Iris pigment epithelial cell (primary cell): ENCODE results near the gene ARSB.
A peak's percentile ranks its signal among the peaks of the same experiment; 100 is the strongest.
"Not testable (repeated sequence)": the region's sequence is repeated elsewhere in the genome, so short reads cannot be mapped to it uniquely, and the experiment has no call there.

ENCODE experiments used
- DNase-seq: peaks from one replicate; pipeline ENCODE4 v3.0.0-alpha.2; 2011; ENCODE audit warnings: low read depth

ARSB gene

DNA sequence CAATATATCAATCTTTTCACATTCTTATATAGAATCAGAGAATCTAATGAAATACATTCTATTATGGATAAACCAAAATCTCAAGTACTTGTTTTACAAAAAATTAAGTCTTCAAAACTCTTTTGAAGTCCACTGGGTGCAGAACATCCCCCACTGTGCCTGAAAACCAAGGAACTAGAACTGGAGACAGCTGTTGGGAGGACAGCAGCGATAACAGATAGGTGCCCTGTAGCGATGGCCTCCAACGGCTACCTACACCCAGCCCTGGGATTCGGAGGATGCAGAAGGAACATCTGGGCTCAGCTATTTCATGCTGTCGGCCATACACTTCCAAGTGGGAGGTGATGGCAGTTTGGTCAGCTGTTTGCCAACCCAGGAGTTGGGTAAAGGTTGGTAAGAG is 207.2 kb downstream of the ARSB start:
- no peak for DNase-seq

DNA sequence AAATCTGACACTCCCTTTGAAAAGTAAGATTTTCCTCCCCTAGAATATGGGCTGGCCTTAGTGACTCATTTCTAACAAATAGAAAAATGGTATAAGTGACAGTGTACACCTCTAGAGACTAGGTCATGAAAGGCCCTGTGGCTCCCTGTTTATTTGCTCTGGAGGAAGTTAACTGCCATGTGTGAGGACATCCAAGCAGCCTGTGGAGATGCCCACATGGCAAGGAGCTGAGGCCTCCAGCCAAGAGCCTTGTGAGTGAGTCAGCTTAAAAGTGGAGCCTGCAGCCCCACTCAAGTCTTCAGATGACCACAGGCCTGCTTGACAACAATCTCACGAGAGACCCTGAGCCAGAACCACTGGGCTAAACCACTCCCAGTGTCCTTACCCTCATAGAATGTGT is 208.5 kb downstream of the ARSB start:
- DNase-seq: no peak

DNA sequence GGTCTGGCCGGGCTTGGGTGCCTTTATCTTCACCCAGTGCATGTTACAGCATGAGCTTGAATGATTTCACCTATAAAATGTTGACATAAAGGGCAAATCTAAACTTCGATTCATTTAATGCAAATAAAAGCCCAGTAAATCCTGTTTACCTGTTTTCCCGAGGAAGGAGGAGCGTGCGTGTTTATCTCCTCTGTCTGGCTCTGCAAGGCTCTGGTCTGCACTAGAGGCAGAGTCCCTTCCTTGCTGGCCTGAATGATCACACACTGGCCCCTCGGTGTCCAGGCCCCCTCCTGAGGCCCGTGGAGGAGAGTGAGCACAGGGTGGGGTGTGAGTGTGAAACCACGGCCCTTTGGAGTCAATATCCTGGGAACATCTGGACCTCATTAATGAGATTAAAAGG is 211.5 kb downstream of the ARSB start:
- no peak for DNase-seq

DNA sequence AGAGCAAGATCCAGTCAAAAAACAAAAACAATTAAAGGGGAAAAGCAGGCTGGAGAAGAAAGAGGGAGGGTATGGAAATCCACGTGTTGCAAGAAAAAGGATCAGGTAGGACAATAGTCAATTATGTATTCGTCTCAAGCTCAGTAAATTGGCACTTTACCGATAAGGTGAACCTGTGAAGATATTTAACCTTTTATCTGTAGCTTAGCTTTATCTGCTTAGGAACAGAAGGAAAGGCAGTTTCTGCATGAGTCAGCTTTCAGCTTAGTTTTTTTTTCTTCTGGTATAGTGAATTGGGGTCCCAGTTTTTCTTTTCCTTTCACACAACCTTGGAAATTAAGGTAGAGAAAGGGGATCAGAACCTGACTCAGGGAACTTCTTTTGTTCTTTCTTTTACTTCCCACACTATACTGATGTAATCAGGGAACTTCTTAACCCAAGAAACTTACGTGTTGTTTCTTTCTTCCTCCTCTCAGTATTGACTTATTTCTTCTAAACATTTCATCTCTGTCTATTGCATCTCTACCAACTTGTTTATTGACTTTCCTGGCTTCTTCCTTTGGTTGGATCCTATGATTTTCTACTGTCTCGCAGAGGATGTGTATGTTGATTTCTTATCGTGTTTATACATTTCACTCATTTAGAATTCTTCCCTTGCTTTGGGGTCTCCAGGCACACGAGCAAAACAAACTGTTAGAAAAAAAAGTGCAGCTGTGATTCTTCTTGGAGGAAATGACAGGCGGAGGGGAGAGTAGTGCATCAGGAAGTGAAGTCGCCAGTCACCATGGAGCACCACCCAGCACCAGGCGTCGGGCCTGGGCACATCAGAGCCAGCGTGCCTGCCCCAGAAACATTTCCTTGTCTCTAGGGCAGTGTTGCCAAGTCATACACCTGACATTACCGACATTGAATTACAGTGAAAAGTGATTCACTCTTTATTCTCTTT is 213.6 kb downstream of the ARSB start:
- no peak for DNase-seq

DNA sequence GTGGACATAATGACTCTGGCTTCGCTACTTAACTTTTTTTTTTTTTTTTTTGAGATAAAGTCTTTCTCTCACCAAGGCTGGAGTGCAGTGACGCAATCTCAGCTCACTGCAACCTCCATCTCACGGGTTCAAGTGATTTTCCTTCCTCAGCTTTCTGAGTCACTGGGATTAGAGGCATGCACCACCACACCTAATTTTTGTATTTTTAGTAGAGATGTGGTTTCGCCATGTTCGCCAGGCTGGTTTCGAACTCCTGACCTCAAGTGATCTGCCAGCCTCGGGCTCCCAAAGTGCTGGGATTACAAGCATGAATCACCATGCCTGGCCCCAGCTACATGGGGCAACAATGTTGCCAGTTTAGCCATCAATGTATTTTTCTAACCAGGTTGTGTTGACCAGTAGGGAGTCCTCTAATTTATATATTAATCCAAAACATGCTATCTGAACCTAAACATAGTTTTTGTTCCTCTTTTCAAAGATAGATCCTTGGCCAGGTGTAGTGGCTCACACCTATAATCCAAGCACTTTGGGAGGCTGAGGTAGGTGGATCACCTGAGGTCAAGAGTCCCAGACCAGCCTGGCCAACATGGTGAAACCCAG is 216.2 kb downstream of the ARSB start:
- DNase-seq: no peak

DNA sequence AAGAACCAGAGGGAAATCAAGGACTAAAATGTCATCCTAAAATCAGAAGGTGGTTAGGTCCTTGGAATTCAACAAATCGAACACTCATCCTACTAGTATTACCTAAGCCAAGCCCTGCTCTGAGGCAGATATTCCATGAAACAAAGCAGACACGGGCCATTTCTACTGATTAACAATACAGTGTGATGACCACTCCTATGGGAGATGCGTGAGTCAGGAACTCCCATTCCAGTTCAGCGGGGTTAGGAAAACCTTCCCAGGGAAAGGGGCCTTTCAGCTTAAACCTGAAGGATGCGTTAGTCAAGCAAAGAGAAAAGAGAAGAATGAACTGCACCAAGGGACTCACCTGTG is 218.7 kb downstream of the ARSB start:
- no peak for DNase-seq

DNA sequence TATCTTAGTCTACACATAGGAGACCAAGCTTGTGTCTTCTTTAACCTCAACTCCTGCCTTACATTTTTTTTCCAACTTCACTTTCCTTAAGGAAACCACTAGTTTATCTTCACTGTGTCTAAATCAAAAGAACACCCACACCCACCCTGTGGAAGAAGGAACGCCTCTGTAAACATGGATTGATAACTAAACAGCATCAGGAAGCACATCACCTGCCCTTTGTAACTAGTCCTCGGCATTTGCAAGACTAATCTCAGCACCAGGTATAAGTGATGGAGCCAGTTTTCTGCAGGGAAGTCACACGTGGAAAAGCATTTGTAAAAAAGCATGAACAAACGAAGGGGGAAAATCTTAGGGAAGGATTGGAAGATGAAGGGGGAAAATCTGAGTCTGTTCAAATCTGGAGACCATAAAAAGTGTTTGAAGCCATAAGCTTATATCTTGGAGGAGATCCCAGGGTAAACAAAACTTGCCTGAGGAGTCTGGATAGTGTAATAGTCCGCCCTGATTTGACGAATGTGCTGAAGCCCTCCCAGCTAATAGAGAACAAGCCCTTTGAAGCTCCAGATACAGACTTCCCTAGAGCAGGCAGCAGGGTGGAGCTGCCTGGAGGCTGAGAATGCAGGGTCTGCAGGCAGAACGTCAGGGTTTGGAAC is 219.2 kb downstream of the ARSB start:
- no peak for DNase-seq

DNA sequence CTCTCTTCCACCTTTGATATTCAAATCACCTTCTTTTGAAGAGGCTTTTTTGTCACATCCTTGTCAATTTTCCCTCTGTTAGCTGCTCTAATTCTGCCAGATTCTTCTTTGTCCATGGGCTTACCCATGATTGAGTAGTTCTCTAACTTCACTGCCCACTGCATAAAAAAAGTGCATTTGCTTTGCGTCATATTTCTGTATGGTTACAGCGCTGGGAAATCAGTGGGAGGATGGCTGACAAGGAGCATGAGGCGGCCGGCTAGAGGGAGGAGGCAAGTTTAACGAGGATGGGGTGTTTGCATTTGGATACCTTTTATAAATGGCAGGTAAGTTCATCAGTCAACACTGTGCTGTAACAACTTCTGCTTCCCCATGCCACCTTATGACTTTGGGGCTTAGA is 220.0 kb downstream of the ARSB start:
- DNase-seq: no peak

DNA sequence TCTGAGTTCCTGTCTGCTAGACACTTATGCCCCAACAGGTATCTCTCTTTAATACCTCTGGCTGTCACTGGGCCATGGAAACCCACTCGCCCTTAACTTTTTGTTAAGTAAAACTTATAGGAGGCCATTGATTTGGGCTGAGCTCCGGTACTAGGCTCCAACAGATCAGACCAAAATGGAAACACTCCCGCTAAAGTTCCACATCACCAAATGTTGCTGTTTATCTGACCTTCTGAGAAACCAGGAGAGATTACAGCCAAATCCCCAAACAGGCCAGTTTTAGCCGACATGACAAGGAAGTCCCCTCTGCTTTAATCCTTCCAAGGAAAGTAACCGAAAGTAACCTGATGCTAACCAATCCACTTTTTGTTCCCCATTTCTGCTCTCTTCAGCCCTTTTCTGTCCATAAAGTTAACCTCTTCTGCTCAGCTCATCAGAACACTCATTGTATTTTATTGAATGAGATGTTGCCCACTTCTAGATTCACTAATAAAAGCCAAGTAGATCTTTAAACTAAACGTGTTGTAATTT is 221.4 kb downstream of the ARSB start:
- no peak for DNase-seq

DNA sequence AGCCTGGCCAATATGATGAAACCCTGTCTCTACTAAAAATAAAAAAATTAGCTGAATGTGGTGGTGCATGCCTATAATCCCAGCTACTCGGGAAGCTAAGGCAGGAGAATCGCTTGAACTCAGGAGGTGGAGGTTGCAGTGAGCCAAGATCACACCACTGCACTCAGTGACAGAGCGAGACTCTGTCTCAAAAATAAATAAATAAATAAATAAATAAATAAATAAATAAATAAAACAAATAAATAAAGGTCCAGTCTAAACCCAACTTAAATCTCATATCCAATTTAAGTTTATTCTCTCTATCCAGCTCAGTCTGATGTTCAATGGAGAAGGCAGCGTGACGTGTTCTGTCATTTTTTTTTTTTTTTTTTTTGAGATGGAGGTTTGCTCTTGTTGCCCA is 222.4 kb downstream of the ARSB start:
- not testable (repeated sequence) for DNase-seq

DNA sequence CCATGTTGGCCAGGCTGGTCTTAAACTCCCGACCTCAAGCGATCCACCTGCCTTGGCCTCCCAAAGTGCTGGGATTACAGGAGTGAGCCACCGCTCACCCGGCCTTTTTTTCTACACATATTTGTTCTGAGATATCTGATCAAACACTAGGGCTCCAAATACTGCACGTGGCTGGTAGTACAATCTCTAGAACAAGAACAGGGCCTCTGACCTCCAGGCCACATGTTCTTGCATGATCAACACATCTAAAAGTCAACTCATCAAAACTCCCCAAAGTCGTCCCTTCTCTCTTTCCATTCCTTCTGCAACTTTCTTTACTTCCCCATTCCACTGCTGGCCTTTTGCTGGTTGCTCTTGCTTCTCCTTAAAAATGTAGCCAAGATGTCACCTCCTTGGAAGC is 223.3 kb downstream of the ARSB start:
- no peak for DNase-seq

DNA sequence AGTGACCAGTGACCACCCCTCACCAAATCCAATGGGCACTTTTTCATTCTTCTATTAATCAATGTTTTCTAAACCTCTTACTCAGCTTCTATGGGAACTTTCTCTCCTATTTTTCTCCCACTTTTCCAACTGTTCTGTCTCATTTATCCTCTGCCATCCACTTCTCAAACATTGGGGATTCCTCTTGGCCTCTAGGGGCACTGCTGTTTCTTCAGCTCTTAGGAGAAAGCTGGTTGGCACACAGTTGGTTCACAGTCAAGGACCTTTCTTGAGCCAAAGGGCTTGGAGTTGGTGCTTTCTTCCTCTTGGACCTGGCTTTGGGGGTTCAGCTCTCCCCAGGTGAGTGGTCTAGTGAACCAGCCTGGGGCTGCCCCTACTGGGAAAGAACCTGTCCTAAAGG is 224.3 kb downstream of the ARSB start:
- no peak for DNase-seq

DNA sequence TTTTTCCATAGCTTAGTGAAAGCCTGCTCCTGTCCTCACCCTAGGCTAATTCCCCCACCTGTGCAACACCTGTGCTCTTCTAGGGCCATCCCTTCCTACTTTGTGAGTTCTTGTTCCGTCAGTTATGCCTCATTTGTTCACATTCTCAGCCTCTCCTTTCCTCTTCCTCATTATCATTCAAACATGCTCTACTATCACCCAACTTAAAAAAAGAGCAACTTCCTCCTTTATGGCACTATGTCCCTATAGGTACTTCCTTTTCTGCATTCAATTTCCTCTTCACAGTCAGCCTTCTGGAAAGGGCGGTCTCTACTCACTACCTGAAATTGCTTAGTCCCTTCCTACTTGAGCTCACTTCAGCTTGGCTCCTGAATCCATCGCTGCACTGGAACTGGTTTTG is 224.7 kb downstream of the ARSB start:
- DNase-seq: no peak

DNA sequence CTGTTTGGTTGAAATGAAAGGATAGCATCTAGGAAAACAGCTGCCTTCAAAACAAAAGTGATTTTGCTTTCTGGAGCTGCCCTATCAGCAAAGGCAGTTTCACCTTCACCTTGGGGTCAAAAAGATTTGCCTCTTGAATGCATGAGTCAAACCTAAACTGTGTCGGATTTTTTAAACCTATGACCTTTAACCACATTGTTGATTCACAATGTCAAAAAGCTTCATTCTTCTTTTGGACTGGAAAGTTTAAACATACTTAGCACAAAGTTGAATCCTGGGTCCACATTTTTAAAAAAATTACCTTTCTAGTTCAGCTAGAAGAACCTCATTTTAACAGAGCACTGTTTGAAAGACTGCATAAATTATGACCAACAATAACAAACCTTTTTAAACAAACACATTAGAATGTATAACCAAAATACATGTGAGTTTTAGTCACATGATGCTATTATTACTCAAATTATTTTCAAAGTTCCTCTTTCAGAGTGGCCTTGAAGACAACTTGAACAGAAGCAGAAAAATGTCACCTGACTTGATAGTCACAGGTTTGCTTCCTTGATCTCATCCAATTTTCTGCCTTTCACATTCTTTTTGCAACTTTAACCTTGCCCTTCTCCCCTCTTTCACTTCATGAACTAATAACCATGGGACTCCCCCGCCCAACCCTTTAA is 226.8 kb downstream of the ARSB start:
- DNase-seq: peak; percentile 89

DNA sequence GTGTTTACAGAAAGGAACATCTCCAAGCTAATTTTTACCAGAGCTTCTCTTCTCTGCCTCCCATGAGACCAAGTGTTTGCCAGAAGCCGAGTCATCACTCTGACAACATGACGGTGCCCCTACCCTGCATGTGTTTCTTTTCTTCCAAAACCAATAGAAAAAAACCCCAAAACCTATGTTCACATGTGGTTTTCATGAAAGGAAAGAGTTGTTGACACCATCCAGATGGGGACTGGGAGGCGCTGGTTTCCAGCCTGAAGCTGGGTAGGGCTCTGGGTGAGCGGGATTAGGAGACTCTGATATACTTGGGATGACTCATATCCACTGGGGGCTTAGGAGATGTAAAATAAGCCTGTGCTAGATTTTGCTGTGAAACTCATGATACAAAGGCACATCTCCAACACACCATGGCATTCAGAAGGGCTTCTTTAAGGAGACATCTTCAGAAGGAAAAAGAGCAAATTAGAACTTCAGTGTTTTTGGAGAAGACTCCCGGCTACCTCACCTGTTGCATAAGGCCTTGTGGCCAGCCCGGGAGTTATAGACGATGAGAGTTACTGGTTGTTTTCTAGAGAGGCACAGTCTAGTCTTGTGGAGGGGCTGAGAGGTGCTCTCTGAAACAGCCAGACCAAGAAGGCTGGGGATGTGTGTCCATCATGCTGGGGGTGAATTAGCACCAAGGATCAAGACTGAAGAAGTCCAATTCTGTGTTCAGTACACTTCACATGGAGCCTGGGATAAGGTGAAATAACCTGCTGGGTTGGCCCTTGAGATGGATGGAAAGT is 227.6 kb downstream of the ARSB start:
- DNase-seq: peak; percentile 88

DNA sequence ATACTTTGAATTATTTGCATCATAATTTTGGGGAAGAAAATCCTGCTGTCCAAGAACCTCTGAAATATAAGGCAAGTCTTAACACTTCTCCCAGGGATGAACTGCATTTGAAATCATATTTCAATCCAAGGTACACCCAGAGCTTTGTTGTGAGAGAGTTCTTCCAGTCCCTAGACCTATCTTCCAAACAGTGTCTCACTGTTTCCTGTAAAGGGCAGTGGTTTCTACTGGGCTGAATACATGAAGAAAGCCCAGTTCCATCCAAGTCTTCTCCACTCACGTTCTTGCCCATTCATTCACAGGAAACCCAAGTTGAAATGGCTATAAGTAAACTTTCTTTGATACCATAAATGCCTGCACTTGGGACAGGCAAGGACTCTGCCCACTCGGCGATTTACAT is 228.3 kb downstream of the ARSB start:
- DNase-seq: no peak

DNA sequence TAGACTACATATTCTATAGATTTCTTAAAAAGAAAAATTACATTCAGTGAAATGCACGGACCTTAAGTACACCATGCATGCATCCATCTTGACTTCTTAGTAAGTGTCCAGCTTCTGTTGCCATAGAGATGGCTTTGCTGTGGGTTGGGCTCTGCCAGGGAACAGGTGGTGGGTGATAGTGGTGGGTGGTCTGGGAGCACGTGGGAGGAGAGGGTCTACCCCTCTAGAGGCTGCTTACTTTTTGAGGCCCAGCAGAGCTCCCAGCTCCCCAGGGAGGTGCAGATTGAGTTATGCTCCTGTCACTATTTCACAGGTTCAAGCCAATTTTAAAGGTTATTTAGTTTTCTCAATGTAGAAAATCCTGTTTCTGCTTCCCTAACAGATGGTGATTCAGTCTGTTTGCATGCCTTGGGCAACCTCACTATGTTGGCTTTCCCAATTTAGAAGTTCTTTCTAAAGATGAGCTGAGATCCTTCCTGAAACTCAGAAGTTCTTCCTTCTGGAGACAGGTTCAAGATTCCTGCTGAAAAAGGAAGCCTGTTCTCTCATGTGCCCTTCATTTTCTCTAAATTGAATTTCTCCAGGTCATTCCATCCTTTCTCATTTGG is 229.2 kb downstream of the ARSB start:
- no peak for DNase-seq

DNA sequence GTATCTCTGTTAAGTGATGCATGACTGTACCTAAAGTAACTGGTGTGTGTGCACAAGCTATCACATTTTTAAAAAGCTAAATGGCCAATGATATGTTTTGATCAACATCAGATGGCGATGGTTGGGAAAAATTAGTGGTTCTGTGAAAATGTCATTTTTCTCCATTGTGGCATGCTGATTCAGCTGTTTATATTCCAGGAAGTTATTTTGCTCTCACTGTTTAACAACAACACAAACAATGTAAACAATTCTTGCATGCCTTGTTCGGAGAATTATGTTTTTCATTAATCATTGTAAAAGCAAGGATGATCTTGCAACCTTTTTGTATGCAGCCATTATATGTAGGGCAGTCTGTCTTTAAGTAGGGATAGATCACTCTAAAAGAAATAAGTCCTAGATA is 230.5 kb downstream of the ARSB start:
- DNase-seq: no peak

DNA sequence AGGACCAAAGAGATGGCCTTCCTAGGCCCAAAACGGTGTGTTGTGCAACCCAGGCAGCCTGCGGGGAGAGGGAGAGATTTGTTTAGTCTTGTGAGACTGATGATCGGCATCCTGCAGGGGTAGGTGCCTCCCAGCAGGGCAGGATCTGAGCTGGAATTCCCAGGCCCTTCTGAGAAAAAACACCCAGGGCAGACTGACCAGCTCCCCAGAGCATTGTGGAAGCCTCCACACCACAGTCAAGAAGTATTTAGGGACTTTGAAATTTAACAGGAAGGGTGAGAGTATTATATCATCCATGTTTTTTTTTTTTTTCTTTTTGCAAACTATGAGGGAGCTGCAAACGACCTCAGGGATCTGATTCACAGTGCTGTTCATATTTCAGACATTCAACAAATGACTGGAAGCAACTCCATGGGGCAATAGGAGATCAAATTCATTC is 232.0 kb downstream of the ARSB start:
- DNase-seq: peak; percentile 70

DNA sequence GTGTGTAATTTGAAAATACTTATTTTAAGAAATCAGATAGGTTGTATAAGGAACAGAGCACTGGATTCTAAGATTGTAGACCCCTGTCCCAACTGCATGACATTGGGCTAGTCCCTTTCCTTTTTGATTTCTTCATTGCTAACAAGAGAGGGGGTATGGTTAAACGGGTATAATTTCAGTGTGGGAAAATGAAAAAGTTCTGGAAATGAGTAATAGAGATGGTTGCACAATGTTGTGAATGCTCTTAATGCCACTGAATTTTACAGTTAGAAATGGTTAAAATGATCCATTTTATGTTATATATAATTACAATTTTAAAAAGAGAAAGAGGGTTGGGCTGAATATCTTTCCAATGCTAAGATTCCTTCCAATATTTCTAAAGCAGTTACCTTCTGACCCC is 233.2 kb downstream of the ARSB start:
- DNase-seq: peak; percentile 75

DNA sequence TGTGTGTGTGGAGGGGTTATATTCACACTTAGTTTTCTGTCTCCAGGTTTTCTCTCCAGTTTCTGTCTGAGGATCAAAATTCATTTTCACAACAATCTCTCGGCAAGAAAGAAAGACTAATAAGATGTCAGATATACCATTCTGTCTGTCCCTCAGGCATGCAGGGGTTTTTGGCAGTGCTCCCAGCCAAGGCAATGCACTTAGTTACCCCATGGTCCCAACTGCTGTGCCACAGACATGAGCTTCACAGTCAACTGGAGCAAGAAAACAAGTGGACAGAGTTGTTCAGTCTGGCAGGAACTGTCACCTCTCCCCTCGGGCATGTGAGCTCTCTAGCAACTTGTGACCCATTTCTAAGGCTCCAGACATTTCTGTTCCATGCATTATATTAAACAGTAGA is 234.8 kb downstream of the ARSB start:
- DNase-seq: no peak
